Activated T-helper 9 cell treated with anti-CD3 and anti-CD28 coated beads, Interleukin-2, amount 50 U/mL, for 16 hours (primary cell): ENCODE data around the gene CYB561A3.

ENCODE experiments used
- DNase-seq: peaks from one replicate; pipeline ENCODE4 v3.0.0-alpha.2; 2020; ENCODE audit warnings: low read depth

Gene CYB561A3

GRCh38 chr11:61369372-61370348 is 8.0 kb upstream of the CYB561A3 start:
- no peak for DNase-seq

GRCh38 chr11:61368646-61369045 is 7.0 kb upstream of the CYB561A3 start:
- DNase-seq = no peak

GRCh38 chr11:61367406-61367805 is 5.7 kb upstream of the CYB561A3 start:
- no peak for DNase-seq

GRCh38 chr11:61364012-61364675 is 2.5 kb upstream of the CYB561A3 start:
- no peak for DNase-seq

GRCh38 chr11:61362542-61362875 is 827 bp upstream of the CYB561A3 start:
- DNase-seq = peak; percentile 1

- no peak for DNase-seq
Observed at GRCh38 chr11:61361237-61361740, 393 bp downstream of the CYB561A3 start.

- no peak for DNase-seq
Observed at GRCh38 chr11:61359516-61359915, 2.2 kb downstream of the CYB561A3 start.

GRCh38 chr11:61358566-61358965 is 3.1 kb downstream of the CYB561A3 start:
- DNase-seq = no peak

- DNase-seq = no peak
Observed at GRCh38 chr11:61357894-61358239, 3.8 kb downstream of the CYB561A3 start.

GRCh38 chr11:61357233-61357893 is 4.3 kb downstream of the CYB561A3 start:
- no peak for DNase-seq

- no peak for DNase-seq
Observed at GRCh38 chr11:61356706-61357105, 5.0 kb downstream of the CYB561A3 start.

GRCh38 chr11:61354208-61354607 is 7.5 kb downstream of the CYB561A3 start:
- DNase-seq = no peak

GRCh38 chr11:61353131-61354067 is 8.3 kb downstream of the CYB561A3 start:
- DNase-seq = no peak

- DNase-seq = no peak
Observed at GRCh38 chr11:61352038-61352437, 9.6 kb downstream of the CYB561A3 start.

- no peak for DNase-seq
Observed at GRCh38 chr11:61350803-61351202, 10.9 kb downstream of the CYB561A3 start.

GRCh38 chr11:61350336-61350735 is 11.3 kb downstream of the CYB561A3 start:
- no peak for DNase-seq

GRCh38 chr11:61349916-61350315 is 11.8 kb downstream of the CYB561A3 start:
- DNase-seq = no peak

GRCh38 chr11:61349189-61349751 is 12.4 kb downstream of the CYB561A3 start:
- DNase-seq = no peak

GRCh38 chr11:61347916-61348461 is 13.7 kb downstream of the CYB561A3 start:
- no peak for DNase-seq

- no peak for DNase-seq
Observed at GRCh38 chr11:61345954-61346843, 15.5 kb downstream of the CYB561A3 start.
